GM21619 (cell line): ENCODE measurements around the gene MROH9.
A peak's percentile ranks its signal among the peaks of the same experiment; 100 is the strongest.
"Not testable (repeated sequence)": the region's sequence is repeated elsewhere in the genome, so short reads cannot be mapped to it uniquely, and the experiment has no call there.

Experiments
- ATAC-seq: cut with Tn5 transposase; IDR thresholded peaks from one replicate; pipeline ENCODE4 v1.9.1; 2021; ENCODE audit not compliant: unreplicated experiment

MROH9 gene

GRCh38 chr1:170935231-170935630 lies at the start of gene MROH9:
Gene MROH9 (plus strand): TSS chr1:170935534. CDS start chr1:170945557, 10,023 bp downstream.
- ATAC-seq, result no peak

GRCh38 chr1:170885551-170885950 lies 49.8 kb upstream of the MROH9 start:
- ATAC-seq, result no peak

DNA sequence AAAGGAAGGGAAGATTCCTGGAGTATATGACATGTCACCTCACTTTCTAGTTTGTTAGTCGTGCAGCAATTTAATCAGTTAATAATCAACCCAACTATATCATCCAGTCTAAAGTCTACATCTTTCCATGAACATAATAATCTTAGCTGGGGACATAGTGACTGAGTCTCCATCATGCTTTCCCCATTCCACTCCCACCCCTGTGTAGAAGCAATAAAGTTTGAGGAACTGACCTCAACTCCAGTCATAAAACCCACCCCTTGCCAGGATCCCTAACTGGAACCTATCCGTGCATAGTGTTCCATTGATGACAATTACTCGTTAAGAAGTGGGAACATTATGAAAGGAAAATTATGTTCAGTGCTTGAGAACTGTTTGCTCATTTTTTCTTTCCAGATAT lies 48.9 kb upstream of the MROH9 start:
- ATAC-seq, result no peak

- ATAC-seq, result no peak
Measured at GRCh38 chr1:170887726-170888125, 47.6 kb upstream of the MROH9 start.

GRCh38 chr1:170891872-170892271 lies 43.5 kb upstream of the MROH9 start:
- ATAC-seq, result no peak

DNA sequence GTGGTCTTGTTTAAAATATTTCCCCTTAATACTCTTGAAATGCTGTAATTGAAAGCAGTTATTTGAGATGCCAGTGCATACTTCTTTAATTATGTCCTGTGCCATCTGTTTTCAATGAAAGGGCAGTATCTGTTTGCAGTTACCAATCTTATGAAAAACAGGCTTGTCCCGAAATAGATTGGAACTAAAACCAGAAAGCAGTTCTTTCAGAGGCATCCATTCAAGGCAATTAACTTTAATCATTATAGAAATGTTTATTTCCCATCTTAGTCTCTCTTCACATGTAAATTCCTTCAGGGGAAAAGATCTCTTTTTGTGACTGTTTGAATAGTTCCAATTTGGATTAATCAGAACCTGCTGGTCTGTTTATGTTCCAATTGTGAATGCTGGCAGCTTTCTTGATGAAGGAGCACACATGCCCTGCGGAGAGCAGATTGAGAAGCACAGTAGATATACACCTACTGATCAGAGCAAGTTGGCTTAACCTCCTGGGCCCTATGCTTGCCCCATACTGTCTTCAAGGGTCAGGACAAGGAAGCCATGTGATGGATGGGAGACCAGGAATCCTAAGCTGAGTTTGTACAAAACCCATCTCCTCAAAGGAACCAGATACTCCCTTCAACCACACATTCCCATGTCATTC lies 41.6 kb upstream of the MROH9 start:
- ATAC-seq, result no peak

DNA sequence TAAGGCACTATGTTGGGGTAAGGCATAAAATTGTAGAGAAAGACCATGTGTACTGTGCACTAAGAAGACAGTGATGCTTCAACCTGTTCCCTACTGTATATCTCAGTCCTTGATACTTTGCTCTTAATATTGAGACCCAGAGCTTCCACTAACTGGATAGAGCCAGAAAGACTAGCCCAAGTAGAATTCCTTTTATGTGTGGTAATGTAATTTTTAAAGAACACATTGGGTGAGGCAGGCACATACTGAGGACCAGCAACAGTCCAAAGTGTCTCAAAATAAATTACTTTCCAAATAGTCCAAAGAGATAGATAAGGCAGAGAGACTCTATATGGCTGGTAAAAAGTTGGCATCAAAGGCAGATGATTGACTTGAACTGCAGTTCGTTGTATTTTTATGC lies 31.4 kb upstream of the MROH9 start:
- ATAC-seq, result no peak

DNA sequence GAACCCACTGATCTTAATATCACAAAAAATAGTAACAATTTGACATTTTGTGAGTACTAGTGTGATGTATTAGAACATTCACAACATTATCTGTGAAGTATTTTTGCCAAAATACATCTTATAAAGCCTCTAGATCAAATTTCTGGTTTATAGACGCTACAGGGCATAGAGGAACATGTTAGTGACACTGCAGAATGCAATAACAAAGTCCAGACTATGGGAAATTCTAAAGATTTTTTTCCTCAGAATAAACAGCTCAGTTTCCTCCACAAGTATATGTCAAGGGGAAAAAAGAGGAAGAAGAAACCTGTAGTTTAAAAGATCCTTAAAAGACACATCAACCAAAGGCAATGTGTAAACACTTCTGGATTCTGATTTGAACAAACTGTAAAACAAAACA lies 26.4 kb upstream of the MROH9 start:
- no peak for ATAC-seq

GRCh38 chr1:170910273-170910672 lies 25.1 kb upstream of the MROH9 start:
- ATAC-seq, result no peak

DNA sequence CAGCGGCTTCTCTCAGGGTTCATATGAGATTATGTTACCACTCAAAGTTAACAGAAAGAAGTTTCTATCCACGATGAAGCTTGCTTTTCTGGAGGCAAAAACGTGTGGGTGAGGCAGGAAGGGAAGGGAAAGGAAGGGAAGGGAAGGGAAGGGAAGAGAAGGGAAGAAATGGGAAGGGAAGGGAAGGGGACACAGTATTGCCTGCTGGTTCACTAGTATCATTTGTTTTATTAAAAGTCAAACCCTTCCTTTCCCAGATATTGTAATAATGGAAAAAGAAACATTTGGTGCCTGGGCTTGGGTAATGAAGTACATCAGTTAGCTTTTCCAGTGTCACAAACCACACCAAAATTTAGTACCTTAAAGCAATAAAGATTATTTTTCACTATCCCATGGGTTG lies 18.0 kb upstream of the MROH9 start:
- no peak for ATAC-seq

- ATAC-seq, result not testable (repeated sequence)
Measured at GRCh38 chr1:170924656-170925055, 10.7 kb upstream of the MROH9 start.

DNA sequence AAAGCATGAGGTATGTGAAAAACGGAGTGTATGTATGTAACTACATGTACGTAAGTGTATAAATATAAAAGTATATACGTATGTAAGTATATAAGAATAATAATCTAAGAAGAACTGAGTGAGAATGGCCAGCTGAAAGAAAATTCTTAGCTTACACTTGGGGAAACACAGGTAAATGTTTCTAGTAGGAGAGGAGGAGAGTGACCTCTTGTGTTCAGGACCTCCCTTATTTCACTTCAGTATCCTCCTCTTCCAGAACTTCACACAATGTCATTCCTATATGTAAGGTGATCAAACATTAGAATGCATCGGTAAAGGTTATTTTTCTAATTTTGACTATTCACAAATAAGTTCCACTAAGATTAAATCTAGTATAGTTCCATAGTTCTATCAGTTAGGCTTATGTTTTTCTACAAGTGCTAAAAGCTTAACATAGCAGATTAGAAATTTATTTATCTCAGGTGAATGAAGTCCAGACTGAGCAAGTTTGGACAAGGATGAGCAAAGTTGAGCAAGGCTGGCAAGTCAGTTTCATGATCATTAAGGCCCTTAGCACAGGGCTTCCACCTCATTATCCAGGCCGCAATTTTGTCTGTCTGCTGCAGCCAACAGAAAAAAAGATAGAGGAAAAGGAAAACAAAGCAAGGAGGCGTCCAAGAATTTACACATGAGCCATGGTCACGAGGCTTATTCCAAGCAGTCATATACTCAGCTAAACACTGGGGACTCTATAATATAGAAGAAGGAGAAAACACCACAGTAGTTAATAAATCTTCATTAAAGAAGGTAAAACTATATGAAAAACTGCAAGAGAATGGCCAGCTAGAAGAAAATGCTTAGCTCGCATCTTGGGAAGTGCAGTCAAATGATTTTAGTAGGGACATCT lies 7.1 kb upstream of the MROH9 start:
- ATAC-seq, result no peak

GRCh38 chr1:170929412-170929834 lies 5.9 kb upstream of the MROH9 start:
- ATAC-seq, result no peak

DNA sequence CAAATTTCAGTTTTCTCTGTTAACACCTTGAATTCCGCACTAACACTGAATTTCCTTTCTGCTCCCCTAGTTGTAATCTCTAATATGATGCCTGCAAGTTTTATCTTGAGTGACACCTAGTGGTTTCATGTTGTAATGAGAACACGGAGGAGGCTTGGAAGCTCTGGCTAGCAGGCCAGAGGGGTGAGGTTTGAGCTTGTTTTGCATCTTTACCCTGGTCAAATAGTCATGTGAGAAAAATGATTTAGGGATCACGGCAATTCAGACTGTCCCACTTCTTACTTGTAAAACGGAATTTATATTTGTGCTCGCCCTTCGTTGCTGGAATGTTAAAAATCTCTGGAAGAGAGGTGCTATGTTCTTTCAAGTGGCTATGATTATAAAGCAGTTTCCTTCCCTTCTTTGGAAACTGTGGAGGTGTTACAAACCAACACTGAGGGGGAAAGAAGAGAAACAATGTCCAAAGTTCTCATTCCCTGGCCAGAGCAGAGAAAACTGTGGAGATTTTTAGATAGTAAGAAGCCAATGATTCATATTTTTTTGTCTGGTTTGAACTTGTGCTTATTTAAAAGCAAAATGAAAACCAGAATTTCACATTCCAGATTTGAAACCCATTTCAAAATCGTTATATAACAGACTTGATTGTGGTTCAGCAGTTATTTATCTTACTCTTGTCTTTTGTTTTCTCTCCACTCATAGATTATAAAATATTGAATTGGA lies 5.3 kb upstream of the MROH9 start:
- peak; percentile 95 for ATAC-seq

DNA sequence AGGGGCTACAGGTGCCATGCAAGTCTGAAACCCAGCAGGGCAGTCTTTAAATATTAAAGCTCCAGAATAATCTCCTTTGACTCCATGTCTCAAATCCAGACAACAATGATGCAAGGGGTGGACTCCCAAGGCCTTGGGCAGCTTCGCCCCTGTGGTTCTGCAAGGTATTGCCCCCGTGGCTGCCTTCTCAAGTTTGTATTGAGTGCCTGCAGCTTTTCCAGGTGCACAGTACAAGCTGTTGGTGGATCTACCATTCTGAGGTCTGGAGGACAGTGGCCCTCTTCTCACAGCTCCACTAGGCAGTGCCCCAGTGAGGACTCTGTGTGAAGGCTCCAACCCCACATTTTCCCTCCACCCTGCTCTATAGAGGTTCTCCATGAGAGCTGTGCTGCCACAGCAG lies 3.7 kb upstream of the MROH9 start:
- ATAC-seq, result no peak

DNA sequence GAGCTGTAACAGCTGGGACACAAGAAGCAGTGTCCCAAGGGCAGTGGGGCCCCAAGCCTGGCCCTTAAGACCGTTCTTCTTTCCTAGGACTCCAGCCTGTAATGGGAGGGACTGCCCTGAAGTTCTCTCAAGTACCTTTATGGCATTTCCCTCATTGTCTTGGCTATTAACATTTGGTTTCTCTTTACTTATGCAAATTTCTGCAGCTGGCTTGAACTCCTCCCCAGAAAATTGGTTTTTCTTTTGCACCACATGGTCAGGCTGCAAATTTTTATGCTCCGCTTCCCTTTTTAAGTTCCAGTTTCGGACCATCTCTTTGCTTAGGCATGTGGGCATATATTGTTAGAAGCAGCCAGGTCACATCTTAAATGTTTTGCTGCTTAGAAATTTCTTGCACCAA lies 3.1 kb upstream of the MROH9 start:
- no peak for ATAC-seq

DNA sequence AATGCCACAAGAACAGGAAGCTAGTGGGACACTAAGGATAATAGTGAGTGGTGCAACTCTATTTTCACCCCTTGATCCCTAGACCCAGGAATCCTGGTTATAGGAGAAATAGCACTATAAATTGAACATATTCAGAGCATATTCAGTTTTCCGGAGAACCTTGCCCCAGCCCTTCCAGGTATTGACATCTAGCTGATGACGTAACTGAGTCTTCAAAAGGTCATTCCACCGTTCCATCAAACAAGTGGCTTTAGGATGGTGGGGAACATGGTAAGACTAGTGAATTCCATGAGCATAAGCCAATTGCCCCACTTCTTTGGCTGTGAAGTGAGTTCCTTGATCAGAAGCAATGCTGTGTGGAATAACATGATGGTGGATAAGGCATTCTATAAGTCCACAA lies 2.9 kb downstream of the MROH9 start:
- ATAC-seq, result no peak

GRCh38 chr1:170939476-170939875 lies 4.1 kb downstream of the MROH9 start:
- ATAC-seq, result no peak

DNA sequence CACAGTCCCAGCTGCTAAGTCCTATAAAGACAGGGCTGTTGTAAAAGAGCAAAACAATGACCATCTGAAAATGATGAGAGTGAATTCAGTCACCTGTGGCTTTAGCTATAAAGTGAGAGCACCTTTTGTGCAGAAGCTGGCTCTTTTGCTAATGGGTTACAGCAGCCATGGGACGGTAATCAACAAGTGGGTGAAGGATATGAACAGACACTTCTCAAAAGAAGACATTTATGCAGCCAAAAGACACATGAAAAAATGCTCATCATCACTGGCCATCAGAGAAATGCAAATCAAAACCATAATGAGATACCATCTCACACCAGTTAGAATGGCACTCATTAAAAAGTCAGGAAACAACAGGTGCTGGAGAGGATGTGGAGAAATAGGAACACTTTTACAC lies 16.4 kb downstream of the MROH9 start:
- ATAC-seq, result not testable (repeated sequence)

DNA sequence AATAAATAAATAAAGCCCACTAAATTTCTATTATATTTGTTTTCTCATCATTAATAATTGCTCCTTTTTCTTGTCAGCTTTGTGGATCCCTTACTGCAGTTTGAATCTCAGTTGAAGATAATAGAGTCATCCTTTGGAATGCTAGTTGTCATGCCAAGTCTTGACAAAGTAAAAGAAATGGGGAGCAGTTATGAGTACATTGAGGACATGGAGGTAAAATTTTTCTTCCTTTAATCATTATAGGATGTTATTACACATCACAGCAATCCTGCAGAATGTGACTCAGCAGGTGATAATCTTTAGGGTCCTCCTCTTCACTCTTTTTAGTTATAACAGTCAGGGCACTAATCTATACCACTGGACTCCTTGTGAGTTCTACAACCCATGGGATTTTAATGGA lies 24.1 kb downstream of the MROH9 start:
- no peak for ATAC-seq

DNA sequence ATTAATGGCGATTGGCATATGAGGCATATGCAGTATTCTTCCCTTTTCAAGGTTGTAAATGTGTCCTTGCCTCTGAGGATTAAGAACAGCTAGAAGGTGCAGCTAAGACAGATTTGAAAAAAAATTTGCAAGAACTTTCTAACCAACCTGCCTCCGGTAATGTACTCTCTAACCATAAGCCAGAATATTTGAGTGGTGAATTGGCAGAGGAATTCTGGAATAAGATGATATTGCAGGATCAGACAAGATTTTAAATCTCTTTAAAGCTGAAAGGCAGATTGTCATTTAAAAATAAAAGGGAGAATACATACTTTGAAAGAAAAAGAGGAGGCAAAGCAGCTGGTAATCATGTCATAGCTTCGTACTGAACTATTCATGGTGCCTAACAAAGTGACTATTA lies 29.2 kb downstream of the MROH9 start:
- no peak for ATAC-seq
